PC-3 (cell line): ENCODE measurements around the gene PTH1R.

Source experiments
- CTCF ChIP-seq: fragments of 300-600 bp; sonication (generic); conservative IDR thresholded peaks from 2 replicates; pipeline ENCODE4 v1.5.1; 2017; ENCODE audit warnings: antibody characterized with exemption, low read depth, mild to moderate bottlenecking, low read length
- EZH2 ChIP-seq: fragments of 300-600 bp; sonication (generic); IDR thresholded peaks from one replicate; pipeline ENCODE4 v1.6.1; 2017; ENCODE audit warnings: antibody characterized with exemption, mild to moderate bottlenecking, low read length; ENCODE audit not compliant: unreplicated experiment
- EZH2phosphoT487 ChIP-seq: fragments of 300-600 bp; sonication (generic); IDR thresholded peaks from 2 replicates; pipeline ENCODE4 v1.6.1; 2018; ENCODE audit warnings: mild to moderate bottlenecking, antibody characterized with exemption, low read length, borderline replicate concordance

GRCh38 chr3:46852839-46853355 lies 24.6 kb upstream of the PTH1R start:
- TF ChIP-seq EZH2phosphoT487 (no peak), EZH2 (no peak), CTCF (no peak)
